GM12878 (cell line): Measurements from ENCODE around the gene NECAB2. TPM values are rescaled to one million over a fixed set of nuclear protein-coding genes. Genes with fewer than 3 reads are reported as not detected.

ENCODE experiments used
- ATAC-seq: fragments of 200-7000 bp; cut with Tn5 transposase; 3 replicates; pipeline ENCODE4 v1.9.1; 2020; ENCODE audit warnings: mild to moderate bottlenecking, moderate library complexity
- BruUV-seq: library from RNA; stranded (reverse); fragments of 400-500 nt; replicated peaks from 2 replicates; lab custom pipeline; 2021; lab: Mats Ljungman, UMichigan
- CTCF ChIA-PET: fragments of 300-600 bp; sonication (Branson Sonifier 250); formaldehyde crosslinking; extraction: SDS; loops from one replicate; lab custom pipeline; 2021; ENCODE audit warnings: inconsistent platforms; lab: Yijun Ruan, JAX
- POLR2A ChIA-PET: fragments of 350-600 bp; formaldehyde crosslinking; extraction: SDS; loops from one replicate; lab custom pipeline; 2021; ENCODE audit warnings: inconsistent platforms; lab: Charles Lee
- RAD21 ChIA-PET: fragments of 300-600 bp; sonication (Branson Sonifier 250); formaldehyde crosslinking; loops from one replicate; lab custom pipeline; 2023; ENCODE audit warnings: antibody characterized with exemption; ENCODE audit not compliant: unreplicated experiment; lab: Charles Lee
- SMC1A ChIA-PET: fragments of 300-600 bp; sonication (Branson Sonifier 250); formaldehyde crosslinking; loops from one replicate; lab custom pipeline; 2023; ENCODE audit not compliant: unreplicated experiment, uncharacterized antibody; lab: Charles Lee
- DNase-seq: peaks from one replicate; pipeline ENCODE4 v3.0.0-alpha.2; 2011; ENCODE audit warnings: low read depth, low spot score
- FAIRE-seq: peaks from 3 replicates; lab custom pipeline; 2011; peaks lifted over from hg19 to GRCh38; lab: Jason Lieb, UNC
- H2AFZ ChIP-seq: 2 replicates; pipeline ENCODE4 v1.6.0; 2011; ENCODE audit warnings: low read depth, low read length, control low read depth; ENCODE audit not compliant: control insufficient read depth
- H3K27ac ChIP-seq: 2 replicates; pipeline ENCODE4 v1.5.1; 2011; ENCODE audit warnings: control low read depth; ENCODE audit not compliant: control insufficient read depth, insufficient read depth
- H3K27me3 ChIP-seq, 2 experiments: replicated peaks in 1 of 2; 2 replicates each; pipeline versions ENCODE4 v1.6.0 to v1.6.1; 2011; ENCODE audit warnings: low read length in 1 of 2; ENCODE audit not compliant: control insufficient read depth in 2 of 2, insufficient read depth in 2 of 2
- H3K36me3 ChIP-seq, 2 experiments: 2 replicates each; pipeline ENCODE4 v1.5.1; 2011; ENCODE audit warnings: low read length in 1 of 2; ENCODE audit not compliant: control insufficient read depth in 2 of 2, insufficient read depth in 2 of 2
- H3K4me1 ChIP-seq: 2 replicates; pipeline ENCODE4 v1.6.1; 2011; ENCODE audit warnings: mild to moderate bottlenecking, low read length, moderate library complexity, mixed read lengths; ENCODE audit not compliant: control insufficient read depth, insufficient read depth
- H3K4me2 ChIP-seq: 2 replicates; pipeline ENCODE4 v1.6.0; 2011; ENCODE audit warnings: control low read depth; ENCODE audit not compliant: control insufficient read depth, insufficient read depth
- H3K4me3 ChIP-seq: fragments of 200-600 bp; sonication (generic); 2 replicates; pipeline ENCODE4 v1.5.1; 2016
- H3K79me2 ChIP-seq: 2 replicates; pipeline ENCODE4 v1.6.0; 2011; ENCODE audit warnings: low read length; ENCODE audit not compliant: control insufficient read depth, insufficient read depth
- H3K9ac ChIP-seq: 2 replicates; pipeline ENCODE4 v1.8.0; 2011; ENCODE audit warnings: low read length, control low read depth, mixed read lengths; ENCODE audit not compliant: control insufficient read depth, insufficient read depth
- H3K9me3 ChIP-seq: replicated peaks from 3 replicates; pipeline ENCODE4 v1.5.1; 2011; ENCODE audit warnings: mild to moderate bottlenecking, low read length; ENCODE audit not compliant: control insufficient read depth, insufficient read depth
- H4K20me1 ChIP-seq: 2 replicates; pipeline ENCODE4 v1.6.0; 2011; ENCODE audit not compliant: control insufficient read depth, insufficient read depth
- HDAC6 ChIP-seq: fragments of 200-600 bp; sonication (generic); IDR thresholded peaks from one replicate; pipeline ENCODE4 v1.8.0; 2017; ENCODE audit warnings: antibody characterized with exemption; ENCODE audit not compliant: unreplicated experiment
- STAT1 ChIP-seq: fragments of 450-650 bp; conservative IDR thresholded peaks from 2 replicates; pipeline ENCODE4 v1.6.1; 2014; ENCODE audit warnings: antibody characterized with exemption, mild to moderate bottlenecking
- YY1 ChIP-seq: IDR thresholded peaks from 2 replicates; pipeline ENCODE4 v1.6.1; 2011; ENCODE audit warnings: low read depth, mild to moderate bottlenecking, low read length
- WGBS: methylation state at CpG from one replicate; pipeline ENCODE4 v1.1.6; 2016; ENCODE audit warnings: low lambda C conversion rate; ENCODE audit not compliant: insufficient replicate concordance, insufficient coverage; ENCODE audit errors: missing lambda C conversion rate; 5-methylcytosine and 5-hydroxymethylcytosine counted together
- in situ Hi-C: fragments of 300-500 bp; cut with MboI; formaldehyde crosslinking; loops from 9 replicates; pipeline ENCODE4 v1.14.3; 2018; ENCODE audit warnings: mixed read lengths
- intact Hi-C: fragments of 100-400 bp; cut with micrococcal nuclease; formaldehyde crosslinking; loops from one replicate; pipeline ENCODE4 v1.14.2; 2022; ENCODE audit not compliant: unreplicated experiment
- polyA plus RNA-seq, 11 experiments: library from polyadenylated mRNA; depleted of rRNA in 4 of 11; unstranded in 6 of 11; stranded (reverse) in 5 of 11; fragments of >200 nt; fragmentation: Nextera tagmentation in 4 of 11; fragmentation: Illumina TruSeq in 1 of 11; extraction: Ambion mirVana in 4 of 11; extraction: Trizol in 1 of 11; gene quantifications; 1 replicate in 1 of 11; 2 replicates in 10 of 11; pipeline versions ENCODE4 v1.2.1 to v1.2.3, GENCODE V29; 2011 to 2016; ENCODE audit warnings: inconsistent platforms in 2 of 11, missing spikeins in 2 of 11, low read depth in 1 of 11
- total RNA-seq, 4 experiments: library from RNA; depleted of rRNA in 3 of 4; stranded (reverse); fragments of >200 nt in 3 of 4; fragmentation: Illumina TruSeq in 1 of 4; extraction: Trizol in 1 of 4; gene quantifications; 2 replicates each; pipeline versions ENCODE4 v1.2.1 to v1.2.3, GENCODE V29; 2013 to 2021
- TF ChIP-seq, protein P1 (sequence below): fragments of 150-350 bp; IDR thresholded peaks from 2 replicates; pipeline ENCODE4 v1.6.1; 2016; ENCODE audit warnings: low read depth, low read length
- TF ChIP-seq, protein P2 (sequence below), 3 experiments: IDR thresholded peaks in 2 of 3; conservative IDR thresholded peaks in 1 of 3; 2 replicates each; pipeline ENCODE4 v1.5.1; 2011; ENCODE audit warnings: low read depth in 3 of 3, low read length in 3 of 3, mild to moderate bottlenecking in 3 of 3, control low read depth in 2 of 3, moderate library complexity in 2 of 3, inconsistent platforms in 1 of 3, mixed read lengths in 1 of 3; ENCODE audit not compliant: control insufficient read depth in 2 of 3, insufficient read depth in 1 of 3; ENCODE audit errors: extremely low read depth in 1 of 3

Gene NECAB2
- total and polyA plus RNA-seq, 10 of the 15 experiments (the other 5 are each of a cell fraction or from before 2014, with no cell fraction given), result not detected

- Histone ChIP-seq H2AFZ (no peak overlapping the region), H3K9ac (no peak overlapping the region), H4K20me1 (no peaks in the 10 kb centered on the region), H3K9me3 (no peaks in the 10 kb centered on the region), H3K36me3 (no peaks in the 10 kb centered on the region), H3K79me2 (no peaks in the 10 kb centered on the region), H3K4me2 (no peak overlapping the region), H3K4me3 (no peak overlapping the region), H3K4me1 (no peaks in the 10 kb centered on the region), H3K27ac (no peak overlapping the region), H3K27me3 (no peaks in the 10 kb centered on the region; a peak in 2 of 4 replicates)
- ChIA-PET POLR2A (no interaction called here), SMC1A (no interaction called here), CTCF (no interaction called here), RAD21 (no interaction called here)
- 24% methylated on average over 15 of the region's 15 CpGs for WGBS
- TF ChIP-seq HDAC6 (no peak), STAT1 (no peak), YY1 (no peak)
- TF ChIP-seq, protein P1, sequence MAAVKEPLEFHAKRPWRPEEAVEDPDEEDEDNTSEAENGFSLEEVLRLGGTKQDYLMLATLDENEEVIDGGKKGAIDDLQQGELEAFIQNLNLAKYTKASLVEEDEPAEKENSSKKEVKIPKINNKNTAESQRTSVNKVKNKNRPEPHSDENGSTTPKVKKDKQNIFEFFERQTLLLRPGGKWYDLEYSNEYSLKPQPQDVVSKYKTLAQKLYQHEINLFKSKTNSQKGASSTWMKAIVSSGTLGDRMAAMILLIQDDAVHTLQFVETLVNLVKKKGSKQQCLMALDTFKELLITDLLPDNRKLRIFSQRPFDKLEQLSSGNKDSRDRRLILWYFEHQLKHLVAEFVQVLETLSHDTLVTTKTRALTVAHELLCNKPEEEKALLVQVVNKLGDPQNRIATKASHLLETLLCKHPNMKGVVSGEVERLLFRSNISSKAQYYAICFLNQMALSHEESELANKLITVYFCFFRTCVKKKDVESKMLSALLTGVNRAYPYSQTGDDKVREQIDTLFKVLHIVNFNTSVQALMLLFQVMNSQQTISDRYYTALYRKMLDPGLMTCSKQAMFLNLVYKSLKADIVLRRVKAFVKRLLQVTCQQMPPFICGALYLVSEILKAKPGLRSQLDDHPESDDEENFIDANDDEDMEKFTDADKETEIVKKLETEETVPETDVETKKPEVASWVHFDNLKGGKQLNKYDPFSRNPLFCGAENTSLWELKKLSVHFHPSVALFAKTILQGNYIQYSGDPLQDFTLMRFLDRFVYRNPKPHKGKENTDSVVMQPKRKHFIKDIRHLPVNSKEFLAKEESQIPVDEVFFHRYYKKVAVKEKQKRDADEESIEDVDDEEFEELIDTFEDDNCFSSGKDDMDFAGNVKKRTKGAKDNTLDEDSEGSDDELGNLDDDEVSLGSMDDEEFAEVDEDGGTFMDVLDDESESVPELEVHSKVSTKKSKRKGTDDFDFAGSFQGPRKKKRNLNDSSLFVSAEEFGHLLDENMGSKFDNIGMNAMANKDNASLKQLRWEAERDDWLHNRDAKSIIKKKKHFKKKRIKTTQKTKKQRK, result no peak
- TF ChIP-seq, protein P2, sequence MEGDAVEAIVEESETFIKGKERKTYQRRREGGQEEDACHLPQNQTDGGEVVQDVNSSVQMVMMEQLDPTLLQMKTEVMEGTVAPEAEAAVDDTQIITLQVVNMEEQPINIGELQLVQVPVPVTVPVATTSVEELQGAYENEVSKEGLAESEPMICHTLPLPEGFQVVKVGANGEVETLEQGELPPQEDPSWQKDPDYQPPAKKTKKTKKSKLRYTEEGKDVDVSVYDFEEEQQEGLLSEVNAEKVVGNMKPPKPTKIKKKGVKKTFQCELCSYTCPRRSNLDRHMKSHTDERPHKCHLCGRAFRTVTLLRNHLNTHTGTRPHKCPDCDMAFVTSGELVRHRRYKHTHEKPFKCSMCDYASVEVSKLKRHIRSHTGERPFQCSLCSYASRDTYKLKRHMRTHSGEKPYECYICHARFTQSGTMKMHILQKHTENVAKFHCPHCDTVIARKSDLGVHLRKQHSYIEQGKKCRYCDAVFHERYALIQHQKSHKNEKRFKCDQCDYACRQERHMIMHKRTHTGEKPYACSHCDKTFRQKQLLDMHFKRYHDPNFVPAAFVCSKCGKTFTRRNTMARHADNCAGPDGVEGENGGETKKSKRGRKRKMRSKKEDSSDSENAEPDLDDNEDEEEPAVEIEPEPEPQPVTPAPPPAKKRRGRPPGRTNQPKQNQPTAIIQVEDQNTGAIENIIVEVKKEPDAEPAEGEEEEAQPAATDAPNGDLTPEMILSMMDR (IDR thresholded peaks at IDR 0.05 in 2 of 3, conservative IDR thresholded peaks at IDR 0.05 in 1 of 3; ENCODE audit: control insufficient read depth in 2 of 3, extremely low read depth in 1 of 3, insufficient read depth in 1 of 3, low read depth in 3 of 3, low read length in 3 of 3), result no peak
- intact Hi-C loops, result no loop called here
- DNase-seq (no peak), FAIRE-seq (no peak), ATAC-seq (no peak)
- no TSS peak for BruUV-seq
- in situ Hi-C loops, result no loop called here
Observed at GRCh38 chr16:83996481-83997252, 28.6 kb downstream of the NECAB2 start.
